Astrocyte of the cerebellum (primary cell): ENCODE results near the gene CTTNBP2NL.
"Not testable (repeated sequence)": the region's sequence is repeated elsewhere in the genome, so short reads cannot be mapped to it uniquely, and the experiment has no call there.

Source experiments
- DNase-seq: peaks from one replicate; pipeline ENCODE4 v3.0.0-alpha.2; 2011; ENCODE audit warnings: low read depth
- H3K4me3 ChIP-seq: 2 replicates; pipeline ENCODE4 v1.5.1; 2011; ENCODE audit warnings: mild to moderate bottlenecking, low read depth, low read length, moderate library complexity
- in situ Hi-C: cut with HindIII; loops from 2 replicates; pipeline ENCODE4 v1.10.0; 2017; ENCODE audit warnings: low sequenced_read_pairs
- TF ChIP-seq, protein P1 (sequence below): IDR thresholded peaks from 2 replicates; pipeline ENCODE4 v1.5.1; 2012; ENCODE audit warnings: low read length, low read depth, moderate library complexity, mild to moderate bottlenecking; ENCODE audit errors: missing control alignments

The CTTNBP2NL gene

DNA sequence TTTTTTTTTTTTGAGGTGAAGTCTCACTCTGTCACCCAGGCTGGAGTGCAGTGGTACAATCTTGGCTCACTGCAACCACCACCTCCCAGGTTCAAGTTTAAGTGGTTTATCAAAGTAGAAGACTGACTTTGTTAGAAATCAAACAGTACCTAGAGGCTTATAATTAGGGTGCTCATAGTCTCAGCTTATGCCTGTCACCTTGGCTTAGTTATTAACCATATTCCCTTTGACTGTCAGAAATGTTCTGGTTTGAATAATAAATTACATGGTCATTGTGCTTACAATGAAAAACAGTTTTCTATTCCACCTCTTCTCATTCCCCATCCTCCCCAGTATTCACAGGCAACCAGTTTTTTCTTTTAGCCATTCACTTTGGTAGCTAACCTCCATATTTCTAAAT is 54.8 kb downstream of the CTTNBP2NL start:
- in situ Hi-C loops, result no loop called here
- TF ChIP-seq, protein P1, sequence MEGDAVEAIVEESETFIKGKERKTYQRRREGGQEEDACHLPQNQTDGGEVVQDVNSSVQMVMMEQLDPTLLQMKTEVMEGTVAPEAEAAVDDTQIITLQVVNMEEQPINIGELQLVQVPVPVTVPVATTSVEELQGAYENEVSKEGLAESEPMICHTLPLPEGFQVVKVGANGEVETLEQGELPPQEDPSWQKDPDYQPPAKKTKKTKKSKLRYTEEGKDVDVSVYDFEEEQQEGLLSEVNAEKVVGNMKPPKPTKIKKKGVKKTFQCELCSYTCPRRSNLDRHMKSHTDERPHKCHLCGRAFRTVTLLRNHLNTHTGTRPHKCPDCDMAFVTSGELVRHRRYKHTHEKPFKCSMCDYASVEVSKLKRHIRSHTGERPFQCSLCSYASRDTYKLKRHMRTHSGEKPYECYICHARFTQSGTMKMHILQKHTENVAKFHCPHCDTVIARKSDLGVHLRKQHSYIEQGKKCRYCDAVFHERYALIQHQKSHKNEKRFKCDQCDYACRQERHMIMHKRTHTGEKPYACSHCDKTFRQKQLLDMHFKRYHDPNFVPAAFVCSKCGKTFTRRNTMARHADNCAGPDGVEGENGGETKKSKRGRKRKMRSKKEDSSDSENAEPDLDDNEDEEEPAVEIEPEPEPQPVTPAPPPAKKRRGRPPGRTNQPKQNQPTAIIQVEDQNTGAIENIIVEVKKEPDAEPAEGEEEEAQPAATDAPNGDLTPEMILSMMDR, result no peak
- no peak for DNase-seq
- no peak overlapping the region for H3K4me3 ChIP-seq

DNA sequence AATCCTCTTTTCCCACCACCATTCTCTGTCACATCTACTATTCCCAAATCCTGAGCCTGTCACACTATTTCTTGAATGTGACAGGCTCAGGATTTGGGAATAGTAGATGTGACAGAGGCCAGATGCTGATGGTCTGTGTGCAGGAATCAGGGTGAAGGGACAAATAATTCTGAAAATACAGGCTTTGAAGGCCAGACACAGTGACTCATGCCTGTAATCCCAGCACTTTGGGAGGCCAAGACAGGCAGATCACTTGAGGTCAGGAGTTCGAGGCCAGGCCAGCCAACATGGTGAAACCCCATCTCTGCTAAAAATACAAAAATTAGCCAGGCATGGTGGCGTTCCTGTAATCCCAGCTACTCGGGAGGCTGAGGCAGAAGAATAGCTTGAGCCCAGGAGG is 55.3 kb downstream of the CTTNBP2NL start:
- in situ Hi-C loops, DNase-seq, H3K4me3 ChIP-seq: not testable (repeated sequence)

DNA sequence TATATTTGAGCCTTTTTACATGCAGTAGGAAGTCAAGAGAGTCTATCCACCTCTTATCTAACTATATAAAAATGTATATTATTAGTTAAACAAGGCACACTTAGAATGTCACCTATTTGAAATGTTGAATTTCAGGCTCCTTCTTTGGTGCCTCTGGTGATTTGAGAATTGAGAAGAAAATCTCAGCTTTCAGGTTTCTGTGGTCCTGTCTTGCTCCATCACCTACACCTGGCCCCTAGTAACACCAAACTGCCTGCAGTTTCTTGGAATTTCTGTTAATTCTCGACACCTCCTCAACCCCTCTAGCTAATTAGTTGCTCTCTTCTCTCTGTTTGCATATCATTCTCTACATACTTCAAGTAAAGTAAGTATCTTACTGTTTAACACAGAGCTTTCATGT is 57.9 kb downstream of the CTTNBP2NL start:
- H3K4me3 ChIP-seq, result no peak overlapping the region
- in situ Hi-C loops, result no loop called here
- no peak for DNase-seq
- TF ChIP-seq, protein P1, result no peak

DNA sequence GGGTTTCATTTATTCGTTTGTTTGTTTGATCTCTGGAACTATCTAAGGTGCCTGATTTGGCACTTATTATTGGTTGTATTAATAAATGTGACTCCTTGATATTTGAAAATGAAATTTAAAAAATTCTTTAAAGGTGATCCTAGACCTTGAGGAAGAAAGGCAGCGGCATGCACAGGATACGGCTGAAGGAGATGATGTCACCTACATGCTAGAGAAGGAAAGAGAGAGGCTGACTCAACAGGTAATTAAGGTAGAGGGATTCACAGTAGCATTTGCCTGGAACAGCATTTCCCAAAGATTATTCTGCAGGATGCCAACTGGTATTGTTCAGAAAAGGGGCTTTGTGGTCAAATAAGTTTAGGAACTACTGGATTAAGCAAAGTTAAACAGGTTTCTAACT is 58.3 kb downstream of the CTTNBP2NL start:
- TF ChIP-seq, protein P1, result no peak
- no peak overlapping the region for H3K4me3 ChIP-seq
- in situ Hi-C loops, result no loop called here
- no peak for DNase-seq

DNA sequence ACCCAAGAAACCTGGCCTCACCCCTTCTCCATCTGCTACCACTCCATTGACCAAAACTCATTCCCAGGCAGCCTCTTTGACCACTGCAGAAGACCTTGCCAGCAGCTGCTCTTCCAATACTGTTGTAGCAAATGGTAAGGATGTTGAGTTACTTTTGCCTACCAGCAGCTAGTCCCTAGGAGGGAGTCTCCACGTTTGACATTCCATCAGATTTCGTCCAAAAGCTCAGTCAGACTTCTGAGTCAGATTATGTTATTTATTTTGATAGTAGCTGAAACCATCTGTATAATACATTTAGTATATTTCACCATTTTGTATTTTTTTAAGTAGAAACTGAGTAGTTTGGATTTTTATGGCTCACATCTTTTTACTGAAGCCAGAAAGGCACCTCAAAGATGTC is 61.2 kb downstream of the CTTNBP2NL start:
- TF ChIP-seq, protein P1, result no peak
- DNase-seq, result no peak
- H3K4me3 ChIP-seq, result no peak overlapping the region
- in situ Hi-C loops, result no loop called here

DNA sequence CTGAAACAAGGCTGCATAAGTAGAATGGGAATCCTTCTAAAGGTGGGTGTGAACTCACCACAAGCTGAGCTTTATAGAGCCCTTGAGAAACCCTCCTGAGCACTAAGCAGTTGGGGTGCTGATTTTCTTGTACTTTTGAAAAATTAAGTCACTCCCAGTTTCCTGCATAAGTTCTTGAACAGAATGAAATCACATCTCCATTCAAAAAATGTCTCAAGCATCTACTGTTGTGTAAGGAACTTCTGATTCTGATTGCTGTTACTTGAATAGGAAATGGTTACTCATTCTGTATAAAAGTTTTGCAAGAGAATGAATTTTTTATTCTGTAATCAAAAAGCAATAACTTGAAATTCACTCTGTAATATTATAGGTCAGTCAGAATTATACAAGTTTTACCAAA is 61.9 kb downstream of the CTTNBP2NL start:
- no peak for DNase-seq
- TF ChIP-seq, protein P1, result no peak
- in situ Hi-C loops, result no loop called here
- H3K4me3 ChIP-seq, result no peak overlapping the region

DNA sequence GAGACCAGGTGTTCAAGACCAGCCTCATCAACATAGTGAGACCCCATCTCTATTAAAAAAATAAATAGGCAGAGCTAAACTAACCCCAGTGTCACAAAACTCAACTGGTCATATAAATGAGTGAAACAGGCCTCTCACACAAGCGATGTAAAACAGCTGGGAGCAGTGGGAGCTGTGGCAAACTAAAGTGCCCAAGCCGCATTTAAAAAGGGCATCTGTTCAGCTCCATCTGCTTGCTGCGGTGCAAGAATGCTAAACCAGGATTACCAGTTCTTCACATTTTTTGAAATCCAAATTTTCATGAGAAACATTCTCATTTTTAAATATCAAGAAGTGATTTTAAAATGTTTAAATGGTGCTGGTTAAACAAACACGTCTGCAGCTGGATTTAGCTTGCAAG is 62.7 kb downstream of the CTTNBP2NL start:
- in situ Hi-C loops, result no loop called here
- TF ChIP-seq, protein P1, result no peak
- DNase-seq, result no peak
- no peak overlapping the region for H3K4me3 ChIP-seq
